Measurements from ENCODE around the gene PTPRD. TPM values are rescaled to one million over a fixed set of nuclear protein-coding genes. Genes with fewer than 3 reads are reported as not detected.

PTPRD gene
- total RNA-seq, 1 experiment from 2014 or later = not detected

DNA sequence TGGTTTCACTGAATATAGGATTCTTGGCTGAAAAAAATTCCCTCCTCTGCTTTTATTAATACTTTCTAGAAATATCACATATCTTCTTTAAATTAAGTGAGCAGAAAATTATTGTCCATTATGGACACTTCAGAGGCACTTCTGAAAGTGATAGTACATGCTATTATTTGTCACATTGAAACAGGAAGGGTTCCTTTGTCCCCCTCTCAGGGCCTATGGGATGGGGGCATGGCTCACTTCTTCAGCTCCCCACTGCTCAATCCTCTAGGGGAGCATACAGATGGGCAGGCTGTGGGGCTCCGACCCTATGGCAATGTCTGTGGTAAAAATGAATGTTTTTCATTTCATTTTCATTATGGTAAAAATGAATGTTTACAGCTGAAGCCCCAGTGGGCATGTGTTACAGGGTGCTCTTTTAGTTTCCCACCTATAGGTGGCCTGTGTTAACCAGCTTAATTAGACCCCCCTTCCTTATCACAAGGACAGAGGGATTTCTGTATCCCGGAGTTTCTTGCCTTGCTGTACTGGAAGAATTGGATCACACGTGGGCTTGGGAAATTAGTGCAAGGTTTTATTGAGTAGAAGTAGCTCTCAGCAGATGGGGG, 1225.2 kb downstream of the PTPRD start:
- no peaks in the 10 kb centered on the region for H3K27me3 ChIP-seq (ENCODE audit: control insufficient read depth, insufficient read depth, low read length)
- DNase-seq (ENCODE audit: low read depth, low spot score) (no peak), ATAC-seq (no peak)
- no peaks in the 10 kb centered on the region for H3K4me1 ChIP-seq (ENCODE audit: control insufficient read depth, insufficient read depth, low read length)
- H3K4me3 ChIP-seq (ENCODE audit: low read depth in 2 of 2, low read length in 2 of 2) = no peak overlapping the region
- ChIA-PET CTCF (no interaction called here), POLR2A (no interaction called here)
- H3K27ac ChIP-seq (ENCODE audit: low read length) = no peak overlapping the region
- no peaks in the 10 kb centered on the region for H3K36me3 ChIP-seq (ENCODE audit: control insufficient read depth, insufficient read depth, low read length)
- no peaks in the 10 kb centered on the region for H3K9me3 ChIP-seq (ENCODE audit: control insufficient read depth, insufficient read depth, low read depth, low read length)
- no peak for TF ChIP-seq SIN3A (IDR thresholded peaks at IDR 0.05; ENCODE audit: borderline replicate concordance, insufficient read depth, low read depth, low read length)
- TF ChIP-seq TCF7L2 (IDR thresholded peaks at IDR 0.05; ENCODE audit: low read depth, low read length) = no peak
- TF ChIP-seq, protein P1, sequence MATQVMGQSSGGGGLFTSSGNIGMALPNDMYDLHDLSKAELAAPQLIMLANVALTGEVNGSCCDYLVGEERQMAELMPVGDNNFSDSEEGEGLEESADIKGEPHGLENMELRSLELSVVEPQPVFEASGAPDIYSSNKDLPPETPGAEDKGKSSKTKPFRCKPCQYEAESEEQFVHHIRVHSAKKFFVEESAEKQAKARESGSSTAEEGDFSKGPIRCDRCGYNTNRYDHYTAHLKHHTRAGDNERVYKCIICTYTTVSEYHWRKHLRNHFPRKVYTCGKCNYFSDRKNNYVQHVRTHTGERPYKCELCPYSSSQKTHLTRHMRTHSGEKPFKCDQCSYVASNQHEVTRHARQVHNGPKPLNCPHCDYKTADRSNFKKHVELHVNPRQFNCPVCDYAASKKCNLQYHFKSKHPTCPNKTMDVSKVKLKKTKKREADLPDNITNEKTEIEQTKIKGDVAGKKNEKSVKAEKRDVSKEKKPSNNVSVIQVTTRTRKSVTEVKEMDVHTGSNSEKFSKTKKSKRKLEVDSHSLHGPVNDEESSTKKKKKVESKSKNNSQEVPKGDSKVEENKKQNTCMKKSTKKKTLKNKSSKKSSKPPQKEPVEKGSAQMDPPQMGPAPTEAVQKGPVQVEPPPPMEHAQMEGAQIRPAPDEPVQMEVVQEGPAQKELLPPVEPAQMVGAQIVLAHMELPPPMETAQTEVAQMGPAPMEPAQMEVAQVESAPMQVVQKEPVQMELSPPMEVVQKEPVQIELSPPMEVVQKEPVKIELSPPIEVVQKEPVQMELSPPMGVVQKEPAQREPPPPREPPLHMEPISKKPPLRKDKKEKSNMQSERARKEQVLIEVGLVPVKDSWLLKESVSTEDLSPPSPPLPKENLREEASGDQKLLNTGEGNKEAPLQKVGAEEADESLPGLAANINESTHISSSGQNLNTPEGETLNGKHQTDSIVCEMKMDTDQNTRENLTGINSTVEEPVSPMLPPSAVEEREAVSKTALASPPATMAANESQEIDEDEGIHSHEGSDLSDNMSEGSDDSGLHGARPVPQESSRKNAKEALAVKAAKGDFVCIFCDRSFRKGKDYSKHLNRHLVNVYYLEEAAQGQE (IDR thresholded peaks at IDR 0.05; ENCODE audit: insufficient read depth in 1 of 2, low read depth in 2 of 2, low read length in 1 of 2) = no peak
- TF ChIP-seq, protein P2, sequence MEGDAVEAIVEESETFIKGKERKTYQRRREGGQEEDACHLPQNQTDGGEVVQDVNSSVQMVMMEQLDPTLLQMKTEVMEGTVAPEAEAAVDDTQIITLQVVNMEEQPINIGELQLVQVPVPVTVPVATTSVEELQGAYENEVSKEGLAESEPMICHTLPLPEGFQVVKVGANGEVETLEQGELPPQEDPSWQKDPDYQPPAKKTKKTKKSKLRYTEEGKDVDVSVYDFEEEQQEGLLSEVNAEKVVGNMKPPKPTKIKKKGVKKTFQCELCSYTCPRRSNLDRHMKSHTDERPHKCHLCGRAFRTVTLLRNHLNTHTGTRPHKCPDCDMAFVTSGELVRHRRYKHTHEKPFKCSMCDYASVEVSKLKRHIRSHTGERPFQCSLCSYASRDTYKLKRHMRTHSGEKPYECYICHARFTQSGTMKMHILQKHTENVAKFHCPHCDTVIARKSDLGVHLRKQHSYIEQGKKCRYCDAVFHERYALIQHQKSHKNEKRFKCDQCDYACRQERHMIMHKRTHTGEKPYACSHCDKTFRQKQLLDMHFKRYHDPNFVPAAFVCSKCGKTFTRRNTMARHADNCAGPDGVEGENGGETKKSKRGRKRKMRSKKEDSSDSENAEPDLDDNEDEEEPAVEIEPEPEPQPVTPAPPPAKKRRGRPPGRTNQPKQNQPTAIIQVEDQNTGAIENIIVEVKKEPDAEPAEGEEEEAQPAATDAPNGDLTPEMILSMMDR (IDR thresholded peaks at IDR 0.05) = no peak
- no peak for TF ChIP-seq POLR2AphosphoS5 (IDR thresholded peaks at IDR 0.05; ENCODE audit: low read depth, low read length)
- no TSS peak for BruUV-seq (replicated peaks)
- in situ Hi-C loops (cut with HindIII; ENCODE audit: low pct_unique_long_range_greater_than_20kb, low sequenced_read_pairs) = no loop called here
- intact Hi-C loops (cut with micrococcal nuclease; ENCODE audit: unreplicated experiment) = no loop called here

DNA sequence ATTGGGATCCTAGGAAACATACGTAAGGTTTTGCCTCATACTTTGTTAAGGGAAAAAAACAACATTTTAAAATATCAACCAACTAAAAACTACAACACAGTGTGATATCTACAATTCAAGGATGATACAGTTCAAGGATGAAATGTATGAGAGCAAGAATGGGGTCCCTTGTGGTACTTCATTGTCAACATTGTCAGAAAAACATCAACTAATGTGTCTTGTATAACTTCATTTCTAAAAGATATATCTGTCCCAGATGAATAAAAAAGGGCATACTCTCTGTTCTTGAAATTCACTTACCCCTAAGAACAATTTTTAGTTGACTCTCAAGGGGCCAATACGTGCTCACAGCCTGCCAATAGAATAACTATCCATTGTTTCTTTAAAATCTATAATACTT, 1250.5 kb downstream of the PTPRD start:
- intact Hi-C loops (cut with micrococcal nuclease; ENCODE audit: unreplicated experiment) = no loop called here
- ChIA-PET CTCF (no interaction called here), POLR2A (no interaction called here)
- Histone ChIP-seq H3K36me3 (ENCODE audit: control insufficient read depth, insufficient read depth, low read length) (no peaks in the 10 kb centered on the region), H3K4me1 (ENCODE audit: control insufficient read depth, insufficient read depth, low read length) (no peaks in the 10 kb centered on the region), H3K9me3 (ENCODE audit: control insufficient read depth, insufficient read depth, low read depth, low read length) (no peaks in the 10 kb centered on the region), H3K27me3 (ENCODE audit: control insufficient read depth, insufficient read depth, low read length) (no peaks in the 10 kb centered on the region), H3K27ac (ENCODE audit: low read length) (no peak overlapping the region), H3K4me3 (ENCODE audit: low read depth in 2 of 2, low read length in 2 of 2) (no peak overlapping the region)
- ATAC-seq (no peak), DNase-seq (ENCODE audit: low read depth, low spot score) (no peak)
- no peak for TF ChIP-seq POLR2AphosphoS5 (IDR thresholded peaks at IDR 0.05; ENCODE audit: low read depth, low read length)
- no peak for TF ChIP-seq SIN3A (IDR thresholded peaks at IDR 0.05; ENCODE audit: borderline replicate concordance, insufficient read depth, low read depth, low read length)
- TF ChIP-seq, protein P2 (IDR thresholded peaks at IDR 0.05) = no peak
- TF ChIP-seq, protein P1 (IDR thresholded peaks at IDR 0.05; ENCODE audit: insufficient read depth in 1 of 2, low read depth in 2 of 2, low read length in 1 of 2) = no peak
- no peak for TF ChIP-seq TCF7L2 (IDR thresholded peaks at IDR 0.05; ENCODE audit: low read depth, low read length)
- no TSS peak for BruUV-seq (replicated peaks)
- in situ Hi-C loops (cut with HindIII; ENCODE audit: low pct_unique_long_range_greater_than_20kb, low sequenced_read_pairs) = no loop called here
